H1 (cell line): ENCODE measurements around the gene KIF22. TPM values are rescaled to one million over a fixed set of nuclear protein-coding genes. Genes with fewer than 3 reads are reported as not detected.

Experiments
- BRCA1 ChIP-seq: IDR thresholded peaks from 2 replicates; pipeline ENCODE4 v1.6.1; 2012; ENCODE audit warnings: low read depth, low read length, improper control_type of control experiment
- CTCF ChIP-seq, 3 experiments: IDR thresholded peaks; 1 replicate in 2 of 3; 2 replicates in 1 of 3; pipeline versions ENCODE4 v1.5.1 to v1.6.1; 2011; ENCODE audit warnings: low read length in 3 of 3, mild to moderate bottlenecking in 3 of 3, inconsistent platforms in 2 of 3, low read depth in 1 of 3, moderate library complexity in 1 of 3; ENCODE audit not compliant: insufficient read depth in 1 of 3; ENCODE audit errors: control extremely low read depth in 1 of 3
- HDAC2 ChIP-seq, 2 experiments: fragments of 300-600 bp in 1 of 2; sonication (generic) in 1 of 2; IDR thresholded peaks; 2 replicates each; pipeline ENCODE4 v1.6.1; 2011 to 2012; ENCODE audit warnings: low read depth in 2 of 2, low read length in 2 of 2, mild to moderate bottlenecking in 2 of 2, moderate library complexity in 2 of 2, borderline replicate concordance in 1 of 2, inconsistent platforms in 1 of 2
- RAD21 ChIP-seq, 2 experiments: IDR thresholded peaks in 1 of 2; conservative IDR thresholded peaks in 1 of 2; 2 replicates each; pipeline ENCODE4 v1.6.1; 2011; ENCODE audit warnings: low read depth in 2 of 2, low read length in 2 of 2, improper control_type of control experiment in 1 of 2, inconsistent platforms in 1 of 2, mild to moderate bottlenecking in 1 of 2, moderate library complexity in 1 of 2
- SIRT6 ChIP-seq: IDR thresholded peaks from one replicate; pipeline ENCODE4 v1.7.1; 2012; ENCODE audit warnings: low read length, inconsistent platforms
- polyA plus RNA-seq, 7 experiments: library from polyadenylated mRNA; depleted of rRNA in 3 of 7; stranded (reverse) in 5 of 7; unstranded in 2 of 7; fragments of >200 nt in 5 of 7; fragments of 200-250 nt in 2 of 7; gene quantifications; 1 replicate in 5 of 7; 2 replicates in 1 of 7; 4 replicates in 1 of 7; pipeline versions ENCODE4 v1.2.1 to v1.2.3, GENCODE V29; 2011 to 2013; ENCODE audit warnings: missing spikeins in 2 of 7, mixed read lengths in 2 of 7
- total RNA-seq: library from RNA; stranded (reverse); fragmentation: NEBNext Ultra II Directional; extraction: Animal tissue kit (Norgen Biotek cat#: 25700); gene quantifications from 2 replicates; pipeline ENCODE4 v1.2.1, GENCODE V29; 2021

Gene KIF22
- total and polyA plus RNA-seq, 2 of the 8 experiments (the other 6 are each of a cell fraction or from before 2014, with no cell fraction given), result 139 to 142 TPM

- TF ChIP-seq BRCA1 (no peak), SIRT6 (no peak), HDAC2 (IDR thresholded peaks at IDR 0.05; ENCODE audit: borderline replicate concordance in 1 of 2, low read depth in 2 of 2, low read length in 2 of 2) (no peak), CTCF (IDR thresholded peaks at IDR 0.05; ENCODE audit: control extremely low read depth in 1 of 3, insufficient read depth in 1 of 3, low read depth in 1 of 3, low read length in 3 of 3) (no peak), RAD21 (IDR thresholded peaks at IDR 0.05 in 1 of 2, conservative IDR thresholded peaks at IDR 0.05 in 1 of 2; ENCODE audit: low read depth in 2 of 2, low read length in 2 of 2) (no peak)
These were observed 45.4 kb downstream of the KIF22 start (continued) for GRCh38 chr16:29835926-29836325.
